Stimulated activated CD8-positive, alpha-beta memory T cell treated with anti-CD3 and anti-CD28 coated beads, Interleukin-15, amount 100 ng/mL, for 1 hour (primary cell): Measurements from ENCODE around the gene PRR5L.

Experiments
- DNase-seq: peaks from one replicate; pipeline ENCODE4 v3.0.0-alpha.2; 2020; ENCODE audit warnings: low read depth

PRR5L gene

GRCh38 chr11:36358436-36358835, 62.3 kb downstream of the PRR5L start:
- no peak for DNase-seq

DNA sequence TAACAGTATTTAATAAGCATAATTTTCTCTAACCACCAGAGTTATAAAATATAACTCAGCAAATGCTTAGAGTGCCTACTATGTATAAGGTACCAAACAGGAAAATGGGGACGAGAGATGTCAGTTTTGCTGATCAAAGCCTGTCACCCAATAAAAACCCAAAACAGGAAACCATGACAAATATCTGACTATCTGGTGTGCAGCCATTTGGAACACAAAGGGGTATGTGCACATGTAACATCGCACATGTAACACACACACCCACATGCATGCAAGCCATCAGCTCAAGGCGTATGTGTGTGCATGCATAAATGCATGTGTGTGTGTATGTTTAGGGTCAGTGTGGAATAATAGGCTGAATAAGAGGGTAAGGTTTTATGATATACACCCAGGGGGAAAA, 64.2 kb downstream of the PRR5L start:
- no peak for DNase-seq

DNA sequence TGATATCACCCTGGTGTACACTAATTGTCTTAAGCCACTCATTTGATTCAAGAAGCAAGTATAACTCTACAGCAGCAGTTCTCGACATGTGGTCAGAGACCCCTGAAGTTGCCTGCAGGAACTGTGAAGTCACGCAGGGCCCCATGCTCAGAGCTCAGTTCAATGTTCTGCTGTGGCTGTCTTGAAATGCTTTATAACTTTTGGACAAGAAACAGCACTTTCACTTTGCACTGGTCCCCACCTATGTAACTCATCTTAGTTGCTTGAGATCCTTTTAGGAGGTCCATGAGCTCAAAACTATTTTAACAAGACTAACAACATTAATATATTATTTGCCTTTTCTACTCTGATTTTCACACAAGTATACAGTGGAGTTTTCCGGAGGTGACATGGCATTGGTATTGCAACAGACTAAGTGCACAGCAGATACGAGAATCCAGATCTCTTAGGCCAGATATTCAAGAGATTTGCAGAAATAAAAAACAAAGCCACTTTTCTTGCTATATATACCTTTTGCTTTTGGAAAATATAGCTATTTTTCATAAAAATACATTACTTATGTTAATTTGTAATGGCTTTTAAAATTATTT, 64.8 kb downstream of the PRR5L start:
- no peak for DNase-seq

- DNase-seq = no peak
Measured at GRCh38 chr11:36361472-36361871, 65.4 kb downstream of the PRR5L start.

GRCh38 chr11:36361901-36362391, 65.9 kb downstream of the PRR5L start:
- no peak for DNase-seq

DNA sequence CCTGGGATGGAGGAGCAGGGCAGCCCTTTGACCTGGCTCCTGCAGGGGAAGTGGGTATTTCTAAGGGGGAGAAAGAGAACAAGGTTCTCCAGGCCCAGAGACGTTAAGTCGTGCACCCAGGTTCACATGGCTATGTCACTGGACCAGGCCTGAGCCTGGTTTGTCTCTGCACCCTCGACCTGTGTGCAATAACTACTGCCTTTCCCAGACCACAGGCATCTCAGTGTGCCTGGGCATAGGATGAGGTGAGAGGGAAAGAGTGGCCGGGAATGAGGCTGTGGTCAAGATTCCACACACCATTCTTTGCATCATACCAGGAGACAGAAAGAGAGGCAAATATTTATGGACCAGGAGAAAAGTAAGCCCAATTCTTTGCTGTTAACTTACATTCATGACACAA, 66.8 kb downstream of the PRR5L start:
- no peak for DNase-seq

GRCh38 chr11:36363361-36364268, 67.5 kb downstream of the PRR5L start:
- DNase-seq = no peak

DNA sequence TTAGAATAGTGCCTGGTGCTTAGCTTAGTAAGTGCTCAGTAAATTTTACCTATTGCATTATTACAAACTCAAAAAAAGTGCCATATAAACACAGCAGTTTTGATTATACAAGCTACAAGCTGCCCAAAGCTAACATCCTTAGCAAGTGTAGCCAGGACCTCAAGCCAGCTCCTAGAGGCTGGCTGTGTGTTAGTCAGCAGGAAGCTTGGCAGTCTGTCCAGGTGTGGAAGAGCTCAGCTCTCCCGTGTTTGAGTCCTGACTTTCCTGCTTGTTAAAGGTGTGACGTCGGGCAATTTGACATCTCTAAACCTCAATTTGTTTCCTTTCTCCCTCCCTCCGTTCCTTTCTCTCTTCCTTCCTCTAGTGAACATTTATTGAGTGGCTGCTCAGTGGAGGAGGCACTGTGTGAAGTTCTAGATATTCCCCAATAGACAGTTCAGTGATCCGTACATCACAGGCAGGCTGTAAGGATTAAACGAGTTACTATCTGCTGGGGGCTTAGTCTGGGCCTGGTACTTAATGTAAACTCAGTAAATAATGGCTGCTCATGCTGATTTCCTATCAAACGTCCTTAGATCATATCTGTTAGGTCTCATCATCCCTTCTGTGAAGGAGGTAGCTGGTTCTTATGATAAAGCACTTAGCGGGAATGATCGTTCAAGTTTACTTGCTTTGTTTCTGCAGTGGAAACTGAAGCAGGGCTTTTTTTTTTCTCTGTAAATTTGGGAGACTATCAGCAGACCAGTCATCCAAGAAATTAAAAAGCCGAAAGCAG, 68.7 kb downstream of the PRR5L start:
- no peak for DNase-seq

GRCh38 chr11:36365907-36366306, 69.8 kb downstream of the PRR5L start:
- DNase-seq = no peak

GRCh38 chr11:36367806-36368680, 72.0 kb downstream of the PRR5L start:
- no peak for DNase-seq

GRCh38 chr11:36371181-36371580, 75.1 kb downstream of the PRR5L start:
- no peak for DNase-seq

- no peak for DNase-seq
Measured at GRCh38 chr11:36371590-36371989, 75.5 kb downstream of the PRR5L start.

DNA sequence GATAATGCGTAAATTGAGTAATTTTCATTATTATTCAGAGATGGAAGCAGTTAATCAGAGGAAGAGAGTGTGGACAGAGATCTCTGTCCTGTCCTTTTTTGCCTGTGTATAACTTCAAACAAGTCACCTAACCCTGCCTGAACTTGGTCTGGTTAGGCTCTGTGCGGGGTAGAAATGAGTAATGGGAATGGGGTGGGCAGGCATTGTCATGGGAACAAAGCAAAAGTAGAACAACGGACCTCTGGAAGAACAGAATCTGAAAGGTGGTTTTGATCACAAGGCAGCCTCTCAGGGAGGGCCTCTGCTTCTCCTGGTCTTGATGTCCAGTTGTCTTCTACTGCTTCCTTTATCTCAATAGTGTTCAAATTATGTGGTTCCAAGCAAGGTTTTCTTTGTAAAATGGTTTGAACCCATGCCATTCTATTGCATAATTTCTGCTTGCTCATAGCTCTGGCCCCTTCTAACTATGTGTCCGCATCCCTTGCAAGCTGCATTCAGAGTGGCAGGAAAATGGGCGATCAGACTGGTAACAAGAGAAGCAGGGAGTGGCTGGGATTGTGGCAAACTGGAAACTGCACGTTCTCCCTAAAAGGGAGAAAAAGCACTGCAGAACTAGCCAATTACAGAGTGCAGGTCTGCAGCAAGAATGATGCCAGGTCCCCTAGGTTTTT, 76.1 kb downstream of the PRR5L start:
- no peak for DNase-seq

DNA sequence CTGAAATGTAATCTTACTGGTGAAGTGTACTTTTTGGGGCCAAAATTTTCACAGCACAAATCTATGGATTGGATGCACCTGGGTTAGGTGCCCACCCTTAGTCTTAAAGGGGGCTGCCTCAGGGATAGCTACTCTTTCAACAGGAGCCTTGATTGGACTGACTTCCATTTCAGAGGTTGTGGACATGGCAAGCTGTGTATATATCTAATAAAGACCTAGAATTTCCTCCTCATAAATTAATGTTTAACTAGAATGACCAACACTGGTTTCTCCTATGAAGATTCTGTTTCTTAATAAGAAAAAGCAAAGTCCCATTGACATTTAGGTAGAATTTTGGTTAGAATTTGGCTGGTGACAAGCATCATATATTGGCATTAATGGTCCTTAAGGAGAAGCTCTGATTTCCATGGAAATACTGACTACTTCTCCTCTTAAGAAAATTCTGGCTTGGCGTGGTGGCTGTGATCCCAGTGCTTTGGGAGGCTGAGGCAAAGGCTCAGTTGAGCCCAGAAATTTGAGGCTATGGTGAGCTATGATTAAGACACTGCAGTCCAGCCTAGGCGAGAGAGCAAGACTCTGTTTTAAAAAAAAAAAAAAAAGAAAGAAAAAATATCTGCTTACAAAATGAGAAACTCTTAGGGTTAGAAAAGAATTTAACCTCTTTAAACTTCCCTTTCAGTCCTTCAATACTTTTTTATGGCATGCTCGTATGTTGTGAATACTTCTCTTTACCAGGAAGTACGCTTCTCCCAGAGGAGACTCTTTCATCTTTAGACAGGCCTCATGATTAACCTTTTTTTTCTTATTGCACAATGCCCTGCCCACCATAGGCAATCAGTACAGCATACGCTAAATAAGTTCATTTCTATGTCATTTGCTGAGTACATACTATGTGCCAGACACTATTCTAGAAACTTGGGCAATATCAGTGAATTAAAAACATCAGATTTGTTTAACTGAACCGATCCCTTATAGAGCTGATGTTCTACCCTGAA, 77.2 kb downstream of the PRR5L start:
- DNase-seq = no peak

DNA sequence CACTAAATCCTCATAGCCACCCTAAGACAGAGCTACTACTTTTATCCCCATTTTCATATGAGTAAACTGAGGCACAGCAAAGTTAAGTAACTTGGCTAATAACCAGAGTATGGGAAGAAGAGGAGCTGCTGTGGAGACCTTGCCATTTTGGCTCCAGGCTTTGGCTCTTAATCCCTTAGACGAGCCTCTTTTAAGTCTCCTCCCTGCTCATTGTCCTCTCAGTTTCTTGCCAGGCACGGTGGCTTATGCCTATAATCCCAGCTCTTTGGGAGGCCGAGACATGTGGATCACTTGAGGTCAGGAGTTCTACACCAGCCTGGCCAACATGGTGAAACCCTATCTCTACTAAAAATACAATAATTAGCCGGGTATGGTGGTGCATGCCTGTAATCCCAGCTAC, 78.6 kb downstream of the PRR5L start:
- DNase-seq = no peak

GRCh38 chr11:36375353-36376008, 79.4 kb downstream of the PRR5L start:
- DNase-seq = no peak

GRCh38 chr11:36376009-36376887, 80.2 kb downstream of the PRR5L start:
- DNase-seq = no peak
